CD4-positive, CD25-positive, alpha-beta regulatory T cell (primary cell): ENCODE data around the gene PTPRE. TPM values are rescaled to one million over a fixed set of nuclear protein-coding genes. Genes with fewer than 3 reads are reported as not detected.

Source experiments
- ATAC-seq, 2 donors: fragments of 150-1000 bp; cut with Tn5 transposase; one replicate each; pipeline ENCODE4 v1.10.0; 2021; ENCODE audit warnings: low read depth in 2 of 2, moderate number of reproducible peaks in 2 of 2, moderate library complexity in 1 of 2
- DNase-seq, 3 donors: peaks; one replicate each; pipeline versions ENCODE4 v3.0.0 to v3.0.0-alpha.2; 2012 to 2022; ENCODE audit warnings: mixed read lengths in 1 of 3
- H3K27ac ChIP-seq: one replicate; pipeline ENCODE4 v1.7.0; 2013; ENCODE audit warnings: mild to moderate bottlenecking, low read length; ENCODE audit not compliant: insufficient read depth, poor library complexity, severe bottlenecking
- H3K27me3 ChIP-seq: one replicate; pipeline ENCODE4 v1.7.0; 2013; ENCODE audit warnings: low read length; ENCODE audit not compliant: control insufficient read depth, insufficient read depth
- H3K36me3 ChIP-seq: one replicate; pipeline ENCODE4 v1.7.0; 2013; ENCODE audit warnings: mild to moderate bottlenecking, low read length, moderate library complexity; ENCODE audit not compliant: control insufficient read depth, insufficient read depth
- H3K4me1 ChIP-seq: 2 replicates; pipeline ENCODE4 v1.7.0; 2013; ENCODE audit warnings: mild to moderate bottlenecking, low read length; ENCODE audit not compliant: insufficient read depth, control insufficient read depth, poor library complexity, severe bottlenecking
- H3K4me3 ChIP-seq: one replicate; pipeline ENCODE4 v1.7.0; 2013; ENCODE audit warnings: low read depth, mild to moderate bottlenecking, low read length, moderate library complexity
- H3K9me3 ChIP-seq, 2 experiments: 1 replicate in 1 of 2; 2 replicates in 1 of 2; pipeline ENCODE4 v1.7.0; 2013; ENCODE audit warnings: low read length in 2 of 2, mild to moderate bottlenecking in 1 of 2, moderate library complexity in 1 of 2; ENCODE audit not compliant: control insufficient read depth in 2 of 2
- H3K27ac Mint-ChIP-seq, 3 donors: one replicate each; pipeline ENCODE4 v1.8.0; 2020 to 2022; ENCODE audit warnings: mild to moderate bottlenecking in 3 of 3, mixed read lengths in 3 of 3, moderate library complexity in 2 of 3
- H3K27me3 Mint-ChIP-seq: one replicate; pipeline ENCODE4 v1.8.0; 2022; ENCODE audit warnings: mild to moderate bottlenecking, mixed read lengths
- H3K36me3 Mint-ChIP-seq: one replicate; pipeline ENCODE4 v1.8.0; 2020; ENCODE audit warnings: mixed read lengths
- H3K4me1 Mint-ChIP-seq, 4 donors: one replicate each; pipeline ENCODE4 v1.8.0; 2020 to 2022; ENCODE audit warnings: mixed read lengths in 4 of 4, mild to moderate bottlenecking in 1 of 4
- H3K4me3 Mint-ChIP-seq, 4 donors: one replicate each; pipeline ENCODE4 v1.8.0; 2020 to 2022; ENCODE audit warnings: mild to moderate bottlenecking in 4 of 4, mixed read lengths in 4 of 4, moderate library complexity in 3 of 4
- H3K9me3 Mint-ChIP-seq, 7 donors: one replicate each; pipeline ENCODE4 v1.8.0; 2020 to 2022; ENCODE audit warnings: mixed read lengths in 7 of 7, mild to moderate bottlenecking in 3 of 7, moderate library complexity in 2 of 7
- polyA plus RNA-seq, 4 donors: library from polyadenylated mRNA; unstranded; fragments of 300-500 nt; fragmentation: Illumina TruSeq; gene quantifications; one replicate each; pipeline ENCODE4 v1.2.3, GENCODE V29; 2021
- total RNA-seq: library from RNA; stranded (reverse); gene quantifications from one replicate; pipeline ENCODE4 v1.2.3, GENCODE V29; 2022

PTPRE gene
- total and polyA plus RNA-seq, 5 donors from 2014 or later, result 10.0 to 63.9 (median 13.7) TPM

GRCh38 chr10:127934383-127934782, 27.5 kb downstream of the PTPRE start:
- peaks cover 4% of the 10 kb centered on the region for H3K27me3 Mint-ChIP-seq
- Histone ChIP-seq H3K9me3 (no peaks in the 10 kb centered on the region), H3K4me3 (no peak overlapping the region), H3K27me3 (no peaks in the 10 kb centered on the region), H3K4me1 (no peaks in the 10 kb centered on the region), H3K27ac (no peak overlapping the region), H3K36me3 (no peaks in the 10 kb centered on the region)
- H3K27ac Mint-ChIP-seq, result no peak overlapping the region
- DNase-seq (no peak), ATAC-seq (no peak)
- H3K4me1 Mint-ChIP-seq, result no peaks in the 10 kb centered on the region
- H3K4me3 Mint-ChIP-seq, result no peak overlapping the region
- no peaks in the 10 kb centered on the region for H3K36me3 Mint-ChIP-seq
- no peaks in the 10 kb centered on the region for H3K9me3 Mint-ChIP-seq

GRCh38 chr10:127935071-127935561, 28.2 kb downstream of the PTPRE start:
- H3K27me3 ChIP-seq, result no peaks in the 10 kb centered on the region
- Mint-ChIP-seq H3K27me3 (peaks cover 4% of the 10 kb centered on the region), H3K27ac (no peak overlapping the region), H3K4me1 (no peaks in the 10 kb centered on the region), H3K36me3 (no peaks in the 10 kb centered on the region), H3K4me3 (no peak overlapping the region), H3K9me3 (no peaks in the 10 kb centered on the region)
- no peak for DNase-seq
- ATAC-seq, result no peak
- H3K4me1 ChIP-seq, result no peaks in the 10 kb centered on the region
- H3K27ac ChIP-seq, result no peak overlapping the region
- no peak overlapping the region for H3K4me3 ChIP-seq
- no peaks in the 10 kb centered on the region for H3K9me3 ChIP-seq
- H3K36me3 ChIP-seq, result no peaks in the 10 kb centered on the region

- Histone ChIP-seq H3K4me1 (no peaks in the 10 kb centered on the region), H3K27me3 (no peaks in the 10 kb centered on the region), H3K9me3 (no peaks in the 10 kb centered on the region), H3K36me3 (no peaks in the 10 kb centered on the region), H3K4me3 (no peak overlapping the region), H3K27ac (no peak overlapping the region)
- Mint-ChIP-seq H3K9me3 (peaks cover 0 to 2% (median 0%) of the 10 kb centered on the region in 7 donors), H3K36me3 (no peaks in the 10 kb centered on the region), H3K4me1 (no peaks in the 10 kb centered on the region), H3K27me3 (peaks cover 16% of the 10 kb centered on the region), H3K27ac (no peak overlapping the region), H3K4me3 (no peak overlapping the region)
- DNase-seq (no peak), ATAC-seq (no peak)
Observed at GRCh38 chr10:127937069-127937468, 30.2 kb downstream of the PTPRE start.

- Mint-ChIP-seq H3K27me3 (peaks cover 20% of the 10 kb centered on the region), H3K27ac (no peak overlapping the region), H3K9me3 (peaks cover 0 to 2% (median 0%) of the 10 kb centered on the region in 7 donors), H3K4me1 (peaks cover 0 to 2% (median 0%) of the 10 kb centered on the region in 4 donors), H3K36me3 (no peaks in the 10 kb centered on the region), H3K4me3 (no peak overlapping the region)
- no peaks in the 10 kb centered on the region for H3K4me1 ChIP-seq
- H3K27ac ChIP-seq, result no peak overlapping the region
- DNase-seq (no peak), ATAC-seq (no peak)
- no peaks in the 10 kb centered on the region for H3K27me3 ChIP-seq
- no peaks in the 10 kb centered on the region for H3K9me3 ChIP-seq
- H3K4me3 ChIP-seq, result no peak overlapping the region
- no peaks in the 10 kb centered on the region for H3K36me3 ChIP-seq
Observed at GRCh38 chr10:127937915-127938463, 31.1 kb downstream of the PTPRE start.

GRCh38 chr10:127939786-127940330, 33.0 kb downstream of the PTPRE start:
- Mint-ChIP-seq H3K27me3 (peaks cover 20% of the 10 kb centered on the region), H3K4me1 (peaks cover 0 to 2% (median 0%) of the 10 kb centered on the region in 4 donors), H3K36me3 (no peaks in the 10 kb centered on the region), H3K27ac (no peak overlapping the region), H3K9me3 (peaks cover 0 to 3% (median 0%) of the 10 kb centered on the region in 7 donors), H3K4me3 (no peak overlapping the region)
- Histone ChIP-seq H3K9me3 (no peaks in the 10 kb centered on the region), H3K4me3 (no peak overlapping the region), H3K27me3 (no peaks in the 10 kb centered on the region), H3K27ac (no peak overlapping the region), H3K4me1 (no peaks in the 10 kb centered on the region), H3K36me3 (no peaks in the 10 kb centered on the region)
- DNase-seq, result no peak
- no peak for ATAC-seq

GRCh38 chr10:127940866-127941640, 34.1 kb downstream of the PTPRE start:
- Histone ChIP-seq H3K36me3 (no peaks in the 10 kb centered on the region), H3K9me3 (no peaks in the 10 kb centered on the region), H3K27ac (no peak overlapping the region), H3K4me1 (no peaks in the 10 kb centered on the region), H3K4me3 (no peak overlapping the region), H3K27me3 (no peaks in the 10 kb centered on the region)
- DNase-seq (no peak), ATAC-seq (no peak)
- H3K4me3 Mint-ChIP-seq, result no peak overlapping the region
- no peaks in the 10 kb centered on the region for H3K36me3 Mint-ChIP-seq
- peaks cover 20% of the 10 kb centered on the region for H3K27me3 Mint-ChIP-seq
- H3K9me3 Mint-ChIP-seq, result peaks cover 0 to 3% (median 0%) of the 10 kb centered on the region in 7 donors
- no peak overlapping the region for H3K27ac Mint-ChIP-seq
- peaks cover 0 to 6% (median 2%) of the 10 kb centered on the region in 4 donors for H3K4me1 Mint-ChIP-seq

- Histone ChIP-seq H3K36me3 (no peaks in the 10 kb centered on the region), H3K27ac (no peak overlapping the region), H3K4me1 (no peaks in the 10 kb centered on the region), H3K9me3 (no peaks in the 10 kb centered on the region), H3K4me3 (no peak overlapping the region), H3K27me3 (no peaks in the 10 kb centered on the region)
- no peaks in the 10 kb centered on the region for H3K36me3 Mint-ChIP-seq
- H3K4me1 Mint-ChIP-seq, result peaks cover 0 to 8% (median 3%) of the 10 kb centered on the region in 4 donors
- no peak overlapping the region for H3K4me3 Mint-ChIP-seq
- ATAC-seq (no peak), DNase-seq (no peak)
- H3K27ac Mint-ChIP-seq, result no peak overlapping the region
- peaks cover 17% of the 10 kb centered on the region for H3K27me3 Mint-ChIP-seq
- H3K9me3 Mint-ChIP-seq, result peaks cover 0 to 3% (median 0%) of the 10 kb centered on the region in 7 donors
Observed at GRCh38 chr10:127942811-127943210, 35.9 kb downstream of the PTPRE start.
